ENCODE results near the gene TRIM65.

The TRIM65 gene

DNA sequence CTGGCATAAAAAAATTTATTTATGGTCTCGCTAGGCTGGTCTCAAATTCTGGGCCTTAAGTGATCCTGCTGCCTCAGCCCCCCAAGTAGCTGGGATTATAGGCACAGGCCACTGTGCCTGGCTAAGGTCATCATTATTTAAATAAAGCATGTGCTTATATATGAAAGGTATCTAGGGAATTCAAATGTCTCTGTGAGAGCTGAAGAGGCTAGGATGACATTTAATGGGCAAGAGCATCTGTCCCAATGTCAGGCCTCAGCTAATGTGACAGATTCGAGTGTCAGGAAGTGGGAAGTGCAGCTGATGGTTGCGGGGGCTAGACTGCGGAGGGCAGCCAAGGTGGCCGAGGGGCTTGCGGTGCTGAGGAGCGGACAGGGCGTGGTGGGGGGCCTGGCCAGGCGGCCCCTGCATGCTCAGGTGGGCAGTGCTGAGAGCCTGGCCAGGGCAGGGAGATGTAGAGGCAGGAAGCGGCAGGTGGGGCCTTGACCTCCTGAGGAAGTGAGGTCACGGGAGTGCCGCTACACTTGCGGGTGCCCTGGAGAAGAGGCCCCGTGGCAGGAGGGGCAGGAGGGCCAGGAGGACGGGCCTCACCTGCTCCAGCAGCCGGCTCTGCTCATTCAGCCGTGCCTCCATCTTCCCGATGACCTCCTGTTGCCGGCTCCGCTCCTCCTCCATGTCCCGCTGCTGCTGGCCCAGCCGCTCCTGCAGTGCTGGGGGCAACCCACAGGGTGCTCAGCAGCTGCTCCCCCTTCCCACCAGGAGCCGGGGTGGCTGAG lies 20.6 kb upstream of the TRIM65 start:
- H3K9me2 ChIP-seq (replicated peaks; ENCODE audit: control insufficient read depth, low read length) = no peaks in the 10 kb centered on the region
- H3K4me1 ChIP-seq (ENCODE audit: control insufficient read depth, low read length) = no peaks in the 10 kb centered on the region
- no peaks in the 10 kb centered on the region for H3F3A ChIP-seq (ENCODE audit: control insufficient read depth, insufficient read depth)
- no peaks in the 10 kb centered on the region for H3K9me3 ChIP-seq (ENCODE audit: control insufficient read depth, insufficient read depth, low read length)
- no peak overlapping the region for H3K27ac ChIP-seq (ENCODE audit: low read depth, low read length)
- H3K4me3 ChIP-seq (ENCODE audit: low read length) = no peak overlapping the region
- no peaks in the 10 kb centered on the region for H3K79me2 ChIP-seq (ENCODE audit: control insufficient read depth, low read length)
- H3K4me2 ChIP-seq (ENCODE audit: low read length) = no peak overlapping the region
- H4K20me1 ChIP-seq (ENCODE audit: control insufficient read depth, insufficient read depth, low read depth, low read length) = no peaks in the 10 kb centered on the region
- no peaks in the 10 kb centered on the region for H3K27me3 ChIP-seq (ENCODE audit: control insufficient read depth, low read length)
- H3K36me3 ChIP-seq (ENCODE audit: control insufficient read depth, low read length) = peaks cover 5% of the 10 kb centered on the region; the same call in 1 of the 2 replicates
- no peak for TF ChIP-seq EZH2phosphoT487 (IDR thresholded peaks at IDR 0.05; ENCODE audit: borderline replicate concordance, low read length)
- TF ChIP-seq, protein P1, sequence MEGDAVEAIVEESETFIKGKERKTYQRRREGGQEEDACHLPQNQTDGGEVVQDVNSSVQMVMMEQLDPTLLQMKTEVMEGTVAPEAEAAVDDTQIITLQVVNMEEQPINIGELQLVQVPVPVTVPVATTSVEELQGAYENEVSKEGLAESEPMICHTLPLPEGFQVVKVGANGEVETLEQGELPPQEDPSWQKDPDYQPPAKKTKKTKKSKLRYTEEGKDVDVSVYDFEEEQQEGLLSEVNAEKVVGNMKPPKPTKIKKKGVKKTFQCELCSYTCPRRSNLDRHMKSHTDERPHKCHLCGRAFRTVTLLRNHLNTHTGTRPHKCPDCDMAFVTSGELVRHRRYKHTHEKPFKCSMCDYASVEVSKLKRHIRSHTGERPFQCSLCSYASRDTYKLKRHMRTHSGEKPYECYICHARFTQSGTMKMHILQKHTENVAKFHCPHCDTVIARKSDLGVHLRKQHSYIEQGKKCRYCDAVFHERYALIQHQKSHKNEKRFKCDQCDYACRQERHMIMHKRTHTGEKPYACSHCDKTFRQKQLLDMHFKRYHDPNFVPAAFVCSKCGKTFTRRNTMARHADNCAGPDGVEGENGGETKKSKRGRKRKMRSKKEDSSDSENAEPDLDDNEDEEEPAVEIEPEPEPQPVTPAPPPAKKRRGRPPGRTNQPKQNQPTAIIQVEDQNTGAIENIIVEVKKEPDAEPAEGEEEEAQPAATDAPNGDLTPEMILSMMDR (IDR thresholded peaks at IDR 0.05; ENCODE audit: low read depth, low read length, poor library complexity, severe bottlenecking) = no peak

DNA sequence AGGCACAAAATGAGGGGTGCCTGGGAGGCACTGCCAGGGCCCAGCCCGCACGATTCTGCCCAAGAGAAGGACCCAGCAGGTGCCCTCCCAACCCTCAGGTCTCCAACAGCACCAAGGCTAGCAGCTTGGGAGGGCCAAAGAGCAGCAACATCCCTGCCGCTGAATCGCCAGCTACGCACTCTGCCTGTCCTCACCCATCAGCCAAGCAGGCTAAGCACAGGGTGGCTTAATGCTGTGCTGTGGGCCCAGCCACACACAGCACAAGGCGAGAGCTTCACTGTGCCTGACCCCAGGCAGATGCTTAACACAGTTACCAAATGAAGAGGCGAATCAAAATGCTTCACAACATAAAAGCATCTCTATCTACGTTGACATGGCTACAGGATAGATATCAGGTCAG lies 18.5 kb upstream of the TRIM65 start:
- Histone ChIP-seq H3K27me3 (ENCODE audit: control insufficient read depth, low read length) (no peaks in the 10 kb centered on the region), H3K4me1 (ENCODE audit: control insufficient read depth, low read length) (no peaks in the 10 kb centered on the region), H3K27ac (ENCODE audit: low read depth, low read length) (no peak overlapping the region), H4K20me1 (ENCODE audit: control insufficient read depth, insufficient read depth, low read depth, low read length) (no peaks in the 10 kb centered on the region), H3K9me2 (replicated peaks; ENCODE audit: control insufficient read depth, low read length) (no peaks in the 10 kb centered on the region), H3K4me3 (ENCODE audit: low read length) (no peak overlapping the region), H3K79me2 (ENCODE audit: control insufficient read depth, low read length) (no peaks in the 10 kb centered on the region), H3F3A (ENCODE audit: control insufficient read depth, insufficient read depth) (no peaks in the 10 kb centered on the region), H3K36me3 (ENCODE audit: control insufficient read depth, low read length) (peaks cover 8% of the 10 kb centered on the region; the same call in 1 of the 2 replicates), H3K4me2 (ENCODE audit: low read length) (no peak overlapping the region), H3K9me3 (ENCODE audit: control insufficient read depth, insufficient read depth, low read length) (no peaks in the 10 kb centered on the region)
- no peak for TF ChIP-seq EZH2phosphoT487 (IDR thresholded peaks at IDR 0.05; ENCODE audit: borderline replicate concordance, low read length)
- TF ChIP-seq, protein P1 (IDR thresholded peaks at IDR 0.05; ENCODE audit: low read depth, low read length, poor library complexity, severe bottlenecking) = no peak

DNA sequence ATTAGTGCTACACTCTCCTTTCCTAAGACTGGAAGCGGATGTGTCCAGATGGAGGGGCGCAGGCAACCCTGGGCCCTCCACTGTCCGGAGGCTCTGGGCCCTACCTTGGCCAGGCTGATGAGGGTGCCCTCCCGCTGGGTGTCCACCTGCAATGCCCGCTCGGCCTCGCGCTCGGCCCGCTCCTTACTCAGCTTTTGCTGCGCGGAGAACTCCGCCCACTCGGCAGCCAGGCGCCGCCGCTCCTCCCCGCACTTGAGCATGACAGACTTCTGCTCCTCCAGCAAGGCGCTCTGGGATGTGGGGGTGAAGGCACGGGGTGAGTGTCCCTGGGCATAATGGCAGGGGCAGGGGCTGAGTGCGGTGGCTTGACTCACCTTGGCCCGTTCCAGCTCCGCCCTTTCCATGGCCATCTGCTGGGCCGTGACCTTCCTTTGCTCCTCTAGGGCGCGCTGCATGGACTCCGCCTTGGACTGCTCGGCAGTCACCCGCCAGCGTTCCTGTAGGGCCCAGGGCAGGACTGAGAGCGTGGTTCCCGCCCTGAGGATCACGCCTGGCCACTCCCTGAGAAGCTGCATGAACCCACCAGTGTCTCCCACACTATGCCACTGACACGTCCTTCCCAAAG lies 18.0 kb upstream of the TRIM65 start:
- no peak overlapping the region for H3K27ac ChIP-seq (ENCODE audit: low read depth, low read length)
- no peak overlapping the region for H3K4me2 ChIP-seq (ENCODE audit: low read length)
- H3K36me3 ChIP-seq (ENCODE audit: control insufficient read depth, low read length) = peaks cover 8% of the 10 kb centered on the region; the same call in 1 of the 2 replicates
- H3F3A ChIP-seq (ENCODE audit: control insufficient read depth, insufficient read depth) = no peaks in the 10 kb centered on the region
- no peak overlapping the region for H3K4me3 ChIP-seq (ENCODE audit: low read length)
- H3K79me2 ChIP-seq (ENCODE audit: control insufficient read depth, low read length) = no peaks in the 10 kb centered on the region
- H3K27me3 ChIP-seq (ENCODE audit: control insufficient read depth, low read length) = no peaks in the 10 kb centered on the region
- H3K4me1 ChIP-seq (ENCODE audit: control insufficient read depth, low read length) = no peaks in the 10 kb centered on the region
- no peaks in the 10 kb centered on the region for H3K9me2 ChIP-seq (replicated peaks; ENCODE audit: control insufficient read depth, low read length)
- TF ChIP-seq EZH2phosphoT487 (IDR thresholded peaks at IDR 0.05; ENCODE audit: borderline replicate concordance, low read length) = no peak
- TF ChIP-seq, protein P1 (IDR thresholded peaks at IDR 0.05; ENCODE audit: low read depth, low read length, poor library complexity, severe bottlenecking) = no peak
- no peaks in the 10 kb centered on the region for H4K20me1 ChIP-seq (ENCODE audit: control insufficient read depth, insufficient read depth, low read depth, low read length)
- H3K9me3 ChIP-seq (ENCODE audit: control insufficient read depth, insufficient read depth, low read length) = no peaks in the 10 kb centered on the region

All from DOHH2 (cell line).